CD4-positive, alpha-beta T cell (primary cell): ENCODE measurements around the gene MVD. TPM values are rescaled to one million over a fixed set of nuclear protein-coding genes. Genes with fewer than 3 reads are reported as not detected.

ENCODE experiments used
- ATAC-seq: fragments of 200-7000 bp; cut with Tn5 transposase; one replicate; pipeline ENCODE4 v1.10.0; 2022; ENCODE audit warnings: mild to moderate bottlenecking; ENCODE audit not compliant: poor library complexity
- CTCF ChIA-PET: fragments of 350-600 bp; sonication (Branson Sonifier 250); formaldehyde crosslinking; loops from one replicate; lab custom pipeline; 2021; ENCODE audit warnings: antibody characterized with exemption, inconsistent platforms; lab: Charles Lee
- POLR2A ChIA-PET: fragments of 350-600 bp; sonication (Branson Sonifier 250); formaldehyde crosslinking; loops from one replicate; lab custom pipeline; 2021; ENCODE audit warnings: antibody characterized with exemption, inconsistent platforms; lab: Charles Lee
- DNase-seq, 14 experiments: peaks; one replicate each; pipeline ENCODE4 v3.0.0-alpha.2; 2013 to 2020; ENCODE audit warnings: mixed read lengths in 2 of 14
- H3K27ac ChIP-seq, 2 donors: one replicate each; pipeline versions ENCODE4 v1.5.1 to v1.7.0; 2013; ENCODE audit warnings: low read length in 2 of 2, low read depth in 1 of 2, mild to moderate bottlenecking in 1 of 2
- H3K27me3 ChIP-seq, 2 experiments: 1 replicate in 1 of 2; 2 replicates in 1 of 2; pipeline versions ENCODE4 v1.6.1 to v1.7.0; 2013; ENCODE audit warnings: low read length in 2 of 2, control low read depth in 1 of 2, mild to moderate bottlenecking in 1 of 2, moderate library complexity in 1 of 2; ENCODE audit not compliant: insufficient read depth in 2 of 2, control insufficient read depth in 1 of 2
- H3K36me3 ChIP-seq: one replicate; pipeline ENCODE4 v1.6.1; 2013; ENCODE audit warnings: low read length, control low read depth; ENCODE audit not compliant: insufficient read depth
- H3K4me1 ChIP-seq: one replicate; pipeline ENCODE4 v1.6.1; 2013; ENCODE audit warnings: low read length, control low read depth; ENCODE audit not compliant: insufficient read depth
- H3K4me3 ChIP-seq: one replicate; pipeline ENCODE4 v1.5.1; 2013; ENCODE audit warnings: mild to moderate bottlenecking, low read length, moderate library complexity
- H3K9me3 ChIP-seq, 2 experiments: 1 replicate in 1 of 2; 2 replicates in 1 of 2; pipeline versions ENCODE4 v1.6.1 to v1.7.0; 2013; ENCODE audit warnings: low read length in 2 of 2, mild to moderate bottlenecking in 2 of 2, control low read depth in 1 of 2, moderate library complexity in 1 of 2; ENCODE audit not compliant: control insufficient read depth in 1 of 2, insufficient read depth in 1 of 2
- H3K27ac Mint-ChIP-seq: one replicate; pipeline ENCODE4 v1.8.0; 2020; ENCODE audit warnings: mixed read lengths
- H3K27me3 Mint-ChIP-seq: one replicate; pipeline ENCODE4 v1.8.0; 2021; ENCODE audit warnings: mixed read lengths
- H3K36me3 Mint-ChIP-seq: one replicate; pipeline ENCODE4 v1.8.0; 2021; ENCODE audit warnings: low read depth, mixed read lengths
- H3K4me1 Mint-ChIP-seq: one replicate; pipeline ENCODE4 v1.8.0; 2021; ENCODE audit warnings: low read depth, mixed read lengths
- H3K4me3 Mint-ChIP-seq: one replicate; pipeline ENCODE4 v1.8.0; 2020; ENCODE audit warnings: mild to moderate bottlenecking, mixed read lengths
- H3K9me3 Mint-ChIP-seq: one replicate; pipeline ENCODE4 v1.8.0; 2020; ENCODE audit warnings: mixed read lengths
- CTCF ChIP-seq: fragments of 200-600 bp; IDR thresholded peaks from one replicate; pipeline ENCODE4 v1.8.0; 2022; ENCODE audit warnings: antibody characterized with exemption, mild to moderate bottlenecking
- intact Hi-C, 2 experiments: fragments of 100-400 bp; cut with DNase I in 1 of 2; cut with micrococcal nuclease in 1 of 2; formaldehyde crosslinking; loops; one replicate each; pipeline versions ENCODE4 v1.15.1 to v1.9.0; 2023 to 2025; cut with DNase I, micrococcal nuclease
- total RNA-seq, 174 experiments: library from RNA in 2 of 174; stranded (reverse) in 2 of 174; gene quantifications; one replicate each; pipeline ENCODE4 v1.2.3 and lab custom pipeline; 2021 to 2026

MVD gene
- total RNA-seq, 2 experiments from 2014 or later = 74.2 to 76.9 TPM

GRCh38 chr16:88631384-88631783, 31.5 kb downstream of the MVD start:
- ChIA-PET POLR2A (interaction anchor here (3.4 kb wide), 1 partner anchor 11 kb away, joined by 15 read pairs; no protein-coding TSS in a partner anchor), CTCF (interaction anchor here (1.2 kb wide), 1 partner anchor 11 kb away, joined by 3 read pairs; no protein-coding TSS in a partner anchor)
- Histone ChIP-seq H3K4me1 (peaks cover 35% of the 10 kb centered on the region), H3K36me3 (peaks cover 45% of the 10 kb centered on the region), H3K27me3 (no peaks in the 10 kb centered on the region), H3K27ac (no peak overlapping the region), H3K4me3 (no peak overlapping the region), H3K9me3 (no peaks in the 10 kb centered on the region)
- Mint-ChIP-seq H3K36me3 (peaks cover 47% of the 10 kb centered on the region), H3K27ac (no peak overlapping the region), H3K27me3 (no peaks in the 10 kb centered on the region), H3K4me1 (peaks cover 10% of the 10 kb centered on the region), H3K9me3 (no peaks in the 10 kb centered on the region), H3K4me3 (no peak overlapping the region)
- intact Hi-C loops = loop anchor here in 1 of 2 experiments (5.0 to 10.0 kb wide), 2 partner anchors 47 to 71 kb away; no protein-coding TSS in a partner anchor
- DNase-seq (peak in 1 of 14 experiments; percentile 4), ATAC-seq (no peak)
- no peak for TF ChIP-seq CTCF

GRCh38 chr16:88630941-88631340, 31.9 kb downstream of the MVD start:
- ChIA-PET POLR2A (interaction anchor here (3.4 kb wide), 1 partner anchor 11 kb away, joined by 15 read pairs; no protein-coding TSS in a partner anchor), CTCF (interaction anchor here (1.2 kb wide), 1 partner anchor 11 kb away, joined by 3 read pairs; no protein-coding TSS in a partner anchor)
- peaks cover 50% of the 10 kb centered on the region for H3K36me3 ChIP-seq
- TF ChIP-seq CTCF = no peak
- H3K36me3 Mint-ChIP-seq = peaks cover 51% of the 10 kb centered on the region
- no peak overlapping the region for H3K27ac Mint-ChIP-seq
- intact Hi-C loops = loop anchor here in 1 of 2 experiments (5.0 to 10.0 kb wide), 2 partner anchors 46 to 71 kb away; no protein-coding TSS in a partner anchor
- no peaks in the 10 kb centered on the region for H3K27me3 ChIP-seq
- ATAC-seq = no peak
- H3K4me1 ChIP-seq = peaks cover 30% of the 10 kb centered on the region
- peaks cover 6% of the 10 kb centered on the region for H3K4me1 Mint-ChIP-seq
- no peak overlapping the region for H3K4me3 Mint-ChIP-seq
- H3K27me3 Mint-ChIP-seq = no peaks in the 10 kb centered on the region
- H3K27ac ChIP-seq = no peak overlapping the region
- H3K9me3 Mint-ChIP-seq = no peaks in the 10 kb centered on the region
- H3K4me3 ChIP-seq = no peak overlapping the region
- H3K9me3 ChIP-seq = no peaks in the 10 kb centered on the region
- DNase-seq = no peak

- no peak for TF ChIP-seq CTCF
- Histone ChIP-seq H3K4me1 (peaks cover 28% of the 10 kb centered on the region), H3K9me3 (no peaks in the 10 kb centered on the region), H3K4me3 (no peak overlapping the region), H3K27ac (no peak overlapping the region), H3K27me3 (no peaks in the 10 kb centered on the region), H3K36me3 (peaks cover 53% of the 10 kb centered on the region)
- H3K27ac Mint-ChIP-seq = no peak overlapping the region
- intact Hi-C loops = loop anchor here in 1 of 2 experiments (5.0 to 10.0 kb wide), 2 partner anchors 46 to 72 kb away; no protein-coding TSS in a partner anchor
- no peak for ATAC-seq
- DNase-seq = no peak
- peaks cover 4% of the 10 kb centered on the region for H3K4me1 Mint-ChIP-seq
- no peaks in the 10 kb centered on the region for H3K27me3 Mint-ChIP-seq
- ChIA-PET POLR2A (no interaction called here), CTCF (interaction anchor here (1.2 kb wide), 1 partner anchor 10 kb away, joined by 3 read pairs; no protein-coding TSS in a partner anchor)
- H3K9me3 Mint-ChIP-seq = no peaks in the 10 kb centered on the region
- H3K4me3 Mint-ChIP-seq = no peak overlapping the region
- peaks cover 53% of the 10 kb centered on the region for H3K36me3 Mint-ChIP-seq
Measured at GRCh38 chr16:88630433-88630832, 32.5 kb downstream of the MVD start.
